Breast epithelium (tissue), 4 donors: ENCODE data around the gene NRP1. TPM values are rescaled to one million over a fixed set of nuclear protein-coding genes. Genes with fewer than 3 reads are reported as not detected.

ENCODE experiments used
- DNase-seq, 2 donors: peaks; one replicate each; pipeline ENCODE4 v3.0.0-alpha.2; 2019; ENCODE audit warnings: low spot score in 2 of 2
- H3K27ac ChIP-seq, 2 donors: fragments of 200-600 bp; sonication (generic) in 1 of 2; one replicate each; pipeline ENCODE4 v1.5.1; 2016 to 2019; ENCODE audit warnings: mild to moderate bottlenecking in 1 of 2
- H3K27me3 ChIP-seq, 2 donors: fragments of 200-600 bp; sonication (generic) in 1 of 2; one replicate each; pipeline versions ENCODE4 v1.5.1 to v1.6.0; 2017 to 2019; ENCODE audit warnings: control low read depth in 1 of 2, mild to moderate bottlenecking in 1 of 2
- H3K36me3 ChIP-seq: fragments of 200-600 bp; one replicate; pipeline ENCODE4 v1.5.1; 2019
- H3K4me1 ChIP-seq, 2 donors: fragments of 200-600 bp; sonication (generic); one replicate each; pipeline ENCODE4 v1.5.1; 2016 to 2019; ENCODE audit warnings: control low read depth in 1 of 2
- H3K4me3 ChIP-seq, 3 donors: fragments of 200-600 bp; sonication (generic); 1 replicate in 2 of 3; 2 replicates in 1 of 3; pipeline ENCODE4 v1.5.1; 2016 to 2019; ENCODE audit warnings: mild to moderate bottlenecking in 3 of 3, moderate library complexity in 2 of 3
- H3K9me3 ChIP-seq, 2 donors: fragments of 200-600 bp; sonication (generic) in 1 of 2; one replicate each; pipeline ENCODE4 v1.5.1; 2016 to 2019; ENCODE audit warnings: control low read depth in 1 of 2
- CTCF ChIP-seq, 3 donors: fragments of 450-650 bp; IDR thresholded peaks; one replicate each; pipeline ENCODE4 v1.5.1; 2016 to 2017; ENCODE audit warnings: antibody characterized with exemption in 3 of 3, mild to moderate bottlenecking in 3 of 3, moderate library complexity in 3 of 3
- POLR2A ChIP-seq: fragments of 450-650 bp; IDR thresholded peaks from one replicate; pipeline ENCODE4 v1.6.1; 2016; ENCODE audit warnings: antibody characterized with exemption, mild to moderate bottlenecking, moderate library complexity
- POLR2AphosphoS5 ChIP-seq, 3 donors: sonication (generic); formaldehyde crosslinking; IDR thresholded peaks; one replicate each; pipeline ENCODE4 v1.6.1; 2017; ENCODE audit warnings: antibody characterized with exemption in 3 of 3
- intact Hi-C: fragments of 100-400 bp; cut with DNase I; formaldehyde crosslinking; loops from one replicate; pipeline ENCODE4 v1.15.1; 2023; ENCODE audit warnings: low total_unique reads
- total RNA-seq, 3 donors: library from RNA; depleted of rRNA; stranded (reverse); fragments of >200 nt; gene quantifications; one replicate each; pipeline ENCODE4 v1.1.0, GENCODE V29; 2016

Gene NRP1
- total RNA-seq, 3 donors from 2014 or later, result 50.8 to 76.0 (median 74.7) TPM

GRCh38 chr10:33199731-33200232 lies 134.7 kb downstream of the NRP1 start:
- no peak for TF ChIP-seq POLR2A
- Histone ChIP-seq H3K4me3 (no peak overlapping the region), H3K9me3 (no peaks in the 10 kb centered on the region), H3K36me3 (no peaks in the 10 kb centered on the region), H3K27ac (no peak overlapping the region), H3K4me1 (no peaks in the 10 kb centered on the region), H3K27me3 (no peaks in the 10 kb centered on the region)
- intact Hi-C loops, result no loop called here
- DNase-seq, result no peak

GRCh38 chr10:33198610-33199009 lies 135.9 kb downstream of the NRP1 start:
- Histone ChIP-seq H3K4me1 (no peaks in the 10 kb centered on the region), H3K9me3 (no peaks in the 10 kb centered on the region), H3K4me3 (no peak overlapping the region), H3K36me3 (no peaks in the 10 kb centered on the region), H3K27me3 (no peaks in the 10 kb centered on the region), H3K27ac (no peak overlapping the region)
- TF ChIP-seq CTCF (IDR thresholded peaks at IDR 0.05) (no peak), POLR2A (no peak), POLR2AphosphoS5 (IDR thresholded peaks at IDR 0.05) (no peak)
- intact Hi-C loops, result no loop called here
- DNase-seq, result no peak

GRCh38 chr10:33196710-33197491 lies 137.6 kb downstream of the NRP1 start:
- intact Hi-C loops, result no loop called here
- TF ChIP-seq POLR2A, result no peak
- TF ChIP-seq CTCF (IDR thresholded peaks at IDR 0.05), result no peak
- no peak for TF ChIP-seq POLR2AphosphoS5 (IDR thresholded peaks at IDR 0.05)
- H3K4me1 ChIP-seq, result no peaks in the 10 kb centered on the region
- H3K4me3 ChIP-seq, result no peak overlapping the region
- no peak for DNase-seq
- H3K27me3 ChIP-seq, result no peaks in the 10 kb centered on the region
- no peak overlapping the region for H3K27ac ChIP-seq
- H3K36me3 ChIP-seq, result no peaks in the 10 kb centered on the region
- no peaks in the 10 kb centered on the region for H3K9me3 ChIP-seq

DNA sequence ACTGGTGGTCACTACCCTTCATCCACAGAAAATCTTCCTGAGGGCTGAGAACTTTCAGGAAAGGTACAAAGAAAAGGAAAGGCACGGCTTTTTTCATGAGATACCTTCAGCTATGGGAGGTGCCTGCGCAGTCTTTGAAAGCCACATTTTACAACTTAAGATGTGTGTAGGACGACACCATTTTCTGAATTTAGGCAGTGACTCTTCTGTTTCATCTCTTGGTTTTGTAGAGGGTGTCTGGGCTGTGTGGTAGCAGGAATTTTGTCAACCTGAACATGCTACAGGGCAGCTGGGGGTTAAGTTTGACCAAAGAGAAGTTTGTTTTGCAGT lies 138.1 kb downstream of the NRP1 start:
- Histone ChIP-seq H3K4me1 (no peaks in the 10 kb centered on the region), H3K27me3 (no peaks in the 10 kb centered on the region), H3K27ac (no peak overlapping the region), H3K36me3 (no peaks in the 10 kb centered on the region), H3K9me3 (no peaks in the 10 kb centered on the region), H3K4me3 (no peak overlapping the region)
- intact Hi-C loops, result no loop called here
- TF ChIP-seq CTCF (IDR thresholded peaks at IDR 0.05) (no peak), POLR2AphosphoS5 (IDR thresholded peaks at IDR 0.05) (no peak), POLR2A (no peak)
- DNase-seq, result no peak

GRCh38 chr10:33195608-33196376 lies 138.7 kb downstream of the NRP1 start:
- Histone ChIP-seq H3K27me3 (no peaks in the 10 kb centered on the region), H3K4me1 (no peaks in the 10 kb centered on the region), H3K9me3 (no peaks in the 10 kb centered on the region), H3K4me3 (no peak overlapping the region), H3K36me3 (no peaks in the 10 kb centered on the region), H3K27ac (no peak overlapping the region)
- TF ChIP-seq POLR2A (no peak), POLR2AphosphoS5 (IDR thresholded peaks at IDR 0.05) (no peak), CTCF (IDR thresholded peaks at IDR 0.05) (no peak)
- DNase-seq, result no peak
- intact Hi-C loops, result no loop called here
